GM21576 (cell line): ENCODE results near the gene MAMSTR.

Experiments used
- ATAC-seq: cut with Tn5 transposase; IDR thresholded peaks from one replicate; pipeline ENCODE4 v1.9.1; 2021; ENCODE audit warnings: mild to moderate bottlenecking, moderate library complexity; ENCODE audit not compliant: unreplicated experiment

Gene MAMSTR

GRCh38 chr19:48668761-48669160 lies 50.8 kb downstream of the MAMSTR start:
- ATAC-seq, result no peak

GRCh38 chr19:48668332-48668731 lies 51.2 kb downstream of the MAMSTR start:
- ATAC-seq, result no peak

DNA sequence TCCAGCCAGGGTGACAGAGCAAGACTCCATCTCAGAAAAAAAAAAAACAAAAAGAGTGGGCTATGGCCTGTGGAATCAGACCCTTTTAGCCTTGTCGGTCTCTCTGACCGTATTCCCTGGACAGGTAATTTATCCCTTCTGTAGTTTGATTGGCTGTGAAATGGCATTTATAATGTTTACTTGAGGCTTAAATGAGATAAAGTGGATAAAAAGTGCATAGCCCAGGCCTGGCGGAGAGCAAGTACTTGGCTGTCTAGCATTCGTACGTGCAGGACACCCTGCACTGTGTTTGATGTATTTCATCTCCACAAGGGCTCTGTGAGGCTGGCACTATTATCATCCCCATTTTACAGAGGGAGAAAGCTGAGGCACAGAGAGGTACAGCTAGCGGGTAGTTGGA lies 53.7 kb downstream of the MAMSTR start:
- no peak for ATAC-seq

- no peak for ATAC-seq
Measured at GRCh38 chr19:48664476-48664875, 55.0 kb downstream of the MAMSTR start.

- ATAC-seq, result no peak
Measured at GRCh38 chr19:48663667-48664066, 55.9 kb downstream of the MAMSTR start.
